T-cell (primary cell): Measurements from ENCODE around the gene P2RX5. TPM values are rescaled to one million over a fixed set of nuclear protein-coding genes. Genes with fewer than 3 reads are reported as not detected.

Experiments
- ATAC-seq, 4 experiments: fragments of 200-7000 bp in 3 of 4; fragments of 150-1000 bp in 1 of 4; cut with Tn5 transposase; replicated peaks in 1 of 4; 1 replicate in 3 of 4; 2 replicates in 1 of 4; pipeline ENCODE4 v1.10.0; 2021; ENCODE audit warnings: moderate library complexity in 3 of 4, mild to moderate bottlenecking in 2 of 4, moderate number of reproducible peaks in 1 of 4
- CTCF ChIA-PET, 2 donors: fragments of 300-600 bp; sonication (Branson Sonifier 250); formaldehyde crosslinking; loops; one replicate each; lab custom pipeline; 2022; ENCODE audit warnings: antibody characterized with exemption in 2 of 2; lab: Charles Lee
- POLR2A ChIA-PET, 2 donors: fragments of 300-600 bp; sonication (Branson Sonifier 250); formaldehyde crosslinking; loops; one replicate each; lab custom pipeline; 2022; ENCODE audit warnings: antibody characterized with exemption in 2 of 2; lab: Charles Lee
- DNase-seq, 35 experiments: peaks; one replicate each; pipeline versions ENCODE4 v3.0.0 to v3.0.0-alpha.2; 2013 to 2023
- H3K27ac ChIP-seq: one replicate; pipeline ENCODE4 v1.5.1; 2013; ENCODE audit warnings: low read length
- H3K27me3 ChIP-seq, 2 experiments: replicated peaks in 1 of 2; 1 replicate in 1 of 2; 2 replicates in 1 of 2; pipeline versions ENCODE4 v1.6.1 to v1.7.0; 2013; ENCODE audit warnings: low read length in 1 of 2, mixed read lengths in 1 of 2; ENCODE audit not compliant: control insufficient read depth in 2 of 2, insufficient read depth in 2 of 2; ENCODE audit errors: extremely low read depth in 1 of 2
- H3K36me3 ChIP-seq, 2 donors: 1 replicate in 1 of 2; 2 replicates in 1 of 2; pipeline versions ENCODE4 v1.6.1 to v1.7.0; 2013; ENCODE audit warnings: low read length in 1 of 2; ENCODE audit not compliant: control insufficient read depth in 2 of 2, insufficient read depth in 1 of 2; ENCODE audit errors: extremely low read depth in 1 of 2
- H3K4me1 ChIP-seq, 2 experiments: 1 replicate in 1 of 2; 2 replicates in 1 of 2; pipeline versions ENCODE4 v1.6.1 to v1.7.0; 2013; ENCODE audit warnings: low read length in 2 of 2, mixed read lengths in 1 of 2; ENCODE audit not compliant: insufficient read depth in 2 of 2, control insufficient read depth in 1 of 2; ENCODE audit errors: extremely low read depth in 1 of 2
- H3K4me3 ChIP-seq, 2 donors: 1 replicate in 1 of 2; 2 replicates in 1 of 2; pipeline versions ENCODE4 v1.5.1 to v1.7.0; 2013; ENCODE audit warnings: mild to moderate bottlenecking in 2 of 2, low read length in 1 of 2, moderate library complexity in 1 of 2; ENCODE audit not compliant: control insufficient read depth in 1 of 2; ENCODE audit errors: extremely low read depth in 1 of 2
- H3K9me3 ChIP-seq: 2 replicates; pipeline ENCODE4 v1.7.0; 2013
- H3K27ac Mint-ChIP-seq, 2 donors: one replicate each; pipeline ENCODE4 v1.8.0; 2020 to 2021; ENCODE audit warnings: mild to moderate bottlenecking in 2 of 2, mixed read lengths in 2 of 2
- H3K27me3 Mint-ChIP-seq, 2 donors: one replicate each; pipeline ENCODE4 v1.8.0; 2021 to 2022; ENCODE audit warnings: mixed read lengths in 2 of 2
- H3K36me3 Mint-ChIP-seq: one replicate; pipeline ENCODE4 v1.8.0; 2021; ENCODE audit warnings: mixed read lengths
- H3K4me1 Mint-ChIP-seq, 3 donors: one replicate each; pipeline ENCODE4 v1.8.0; 2020 to 2022; ENCODE audit warnings: mixed read lengths in 3 of 3, mild to moderate bottlenecking in 1 of 3
- H3K4me3 Mint-ChIP-seq, 3 donors: one replicate each; pipeline ENCODE4 v1.8.0; 2020 to 2022; ENCODE audit warnings: mild to moderate bottlenecking in 3 of 3, mixed read lengths in 3 of 3, moderate library complexity in 3 of 3
- H3K9me3 Mint-ChIP-seq, 3 donors: one replicate each; pipeline ENCODE4 v1.8.0; 2020 to 2022; ENCODE audit warnings: mixed read lengths in 3 of 3
- WGBS: methylation state at CpG from one replicate; pipeline ENCODE4 v1.1.5; 2013; ENCODE audit warnings: missing lambda C conversion rate; ENCODE audit not compliant: insufficient coverage; 5-methylcytosine and 5-hydroxymethylcytosine counted together
- total RNA-seq, 35 experiments: library from RNA in 6 of 35; stranded (reverse) in 6 of 35; fragments of 120-200 nt in 1 of 35; gene quantifications; one replicate each; pipeline versions ENCODE4 v1.2.1 to v1.2.4 and lab custom pipeline; 2013 to 2026

P2RX5 gene
- total RNA-seq, 5 donors from 2014 or later (not counting 1 experiment from before 2014, with no cell fraction given) = 19.6 to 35.6 (median 29.9) TPM

DNA sequence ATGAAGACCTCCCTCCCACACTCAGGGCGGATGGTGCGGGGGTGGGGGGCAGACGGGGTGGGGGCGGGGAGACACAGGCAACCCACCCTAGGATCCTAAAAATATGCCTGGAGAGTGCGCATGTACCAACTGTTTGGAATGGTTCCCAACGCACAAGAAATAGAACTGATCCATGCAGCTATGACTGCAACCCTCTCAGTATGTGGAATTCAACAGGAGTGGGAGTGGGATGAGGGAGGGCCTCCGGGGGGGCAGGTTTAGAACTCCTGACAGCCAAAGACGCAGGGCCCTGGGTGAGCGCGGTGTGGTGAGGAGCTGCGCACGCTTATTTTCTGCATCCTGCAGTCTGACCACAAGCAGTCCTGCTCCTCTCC, 1.1 kb upstream of the P2RX5 start:
- H3K9me3 ChIP-seq = no peaks in the 10 kb centered on the region
- CTCF ChIA-PET = no interaction called here
- H3K4me1 ChIP-seq = peaks cover 5 to 35% of the 10 kb centered on the region in 2 experiments
- DNase-seq (no peak), ATAC-seq (no peak)
- WGBS = 95% methylated on average over 2 of the region's 12 CpGs
- POLR2A ChIA-PET = no interaction called here
- H3K27ac Mint-ChIP-seq = no peak overlapping the region
- H3K27me3 ChIP-seq = no peaks in the 10 kb centered on the region
- H3K4me3 ChIP-seq = no peak overlapping the region
- H3K36me3 Mint-ChIP-seq = no peaks in the 10 kb centered on the region
- H3K9me3 Mint-ChIP-seq = no peaks in the 10 kb centered on the region
- no peaks in the 10 kb centered on the region for H3K36me3 ChIP-seq
- H3K4me1 Mint-ChIP-seq = peaks cover 15 to 33% (median 24%) of the 10 kb centered on the region in 3 donors
- H3K27me3 Mint-ChIP-seq = no peaks in the 10 kb centered on the region
- no peak overlapping the region for H3K27ac ChIP-seq
- H3K4me3 Mint-ChIP-seq = peak overlapping the region; percentile 24 to 86 (median 25)

DNA sequence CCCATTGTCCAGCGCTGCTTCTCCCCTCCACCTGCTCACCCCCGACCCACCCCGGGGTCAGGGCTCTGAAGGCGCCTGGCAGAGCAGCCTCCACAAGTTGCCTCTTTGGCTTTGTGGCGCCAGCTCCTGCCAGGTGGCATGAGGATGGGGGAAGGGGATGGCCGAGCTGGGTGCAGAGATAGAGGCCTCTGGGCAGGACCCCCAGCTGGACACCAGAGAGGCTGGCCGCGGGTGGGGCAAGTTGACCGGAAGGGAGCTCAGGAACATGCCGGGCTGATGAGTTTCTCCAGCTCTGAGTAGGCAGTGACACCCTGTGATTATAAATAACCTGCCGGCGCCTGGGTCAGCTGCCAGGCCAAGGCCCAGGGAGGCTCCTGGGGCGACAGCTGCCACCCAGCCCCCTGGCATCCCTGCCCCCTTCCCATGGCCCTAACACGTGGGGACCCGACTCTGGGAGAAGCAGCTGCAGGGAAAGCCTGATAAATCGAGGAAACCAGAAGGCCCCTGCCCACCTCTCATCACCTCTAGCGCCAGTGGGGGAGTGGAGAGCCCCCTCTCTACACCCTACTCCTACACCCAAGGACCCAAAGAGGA, 729 bp downstream of the P2RX5 start:
- Histone ChIP-seq H3K27me3 (no peaks in the 10 kb centered on the region), H3K27ac (peak overlapping the region; percentile 51), H3K9me3 (no peaks in the 10 kb centered on the region), H3K36me3 (peaks cover 8 to 9% of the 10 kb centered on the region in 2 donors), H3K4me3 (peak overlapping the region; percentile 66 to 76), H3K4me1 (peaks cover 5 to 35% of the 10 kb centered on the region in 2 experiments)
- ChIA-PET CTCF (interaction anchor here in 1 of 2 donors (0.6 to 1.5 kb wide), 2 partner anchors 12 to 1117 kb away, joined by 4 to 5 read pairs; no protein-coding TSS in a partner anchor), POLR2A (no interaction called here)
- WGBS = 13% methylated on average over 9 of the region's 17 CpGs
- H3K4me1 Mint-ChIP-seq = peaks cover 15 to 36% (median 24%) of the 10 kb centered on the region in 3 donors
- peak overlapping the region in 1 of 2 donors; percentile 61 for H3K27ac Mint-ChIP-seq
- no peaks in the 10 kb centered on the region for H3K27me3 Mint-ChIP-seq
- ATAC-seq (peak; percentile 14 to 31 (median 26)), DNase-seq (no peak)
- H3K36me3 Mint-ChIP-seq = peaks cover 9% of the 10 kb centered on the region
- peak overlapping the region; percentile 80 to 86 (median 86) for H3K4me3 Mint-ChIP-seq
- H3K9me3 Mint-ChIP-seq = no peaks in the 10 kb centered on the region

DNA sequence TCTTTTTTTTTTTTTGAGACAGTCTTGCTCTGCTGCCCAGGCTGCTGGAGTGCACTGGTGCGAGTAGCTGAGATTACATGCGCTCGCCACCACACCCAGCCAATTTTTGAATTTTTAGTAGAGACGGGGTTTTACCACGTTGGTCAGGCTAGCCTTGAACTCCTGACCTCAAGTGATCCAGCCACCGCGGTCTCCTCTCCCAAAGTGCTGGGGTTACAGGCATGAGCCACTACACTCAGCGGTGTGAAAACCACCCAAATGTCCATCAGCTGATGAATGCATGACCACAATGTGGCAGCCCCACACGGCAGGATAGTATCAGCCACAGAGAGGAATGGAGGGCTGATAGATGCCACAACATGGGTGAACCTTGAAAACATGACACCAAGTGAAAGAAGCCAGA, 2.1 kb downstream of the P2RX5 start:
- WGBS = 30% methylated on average over 3 of the region's 9 CpGs
- peak overlapping the region; percentile 58 to 80 for H3K27ac Mint-ChIP-seq

DNA sequence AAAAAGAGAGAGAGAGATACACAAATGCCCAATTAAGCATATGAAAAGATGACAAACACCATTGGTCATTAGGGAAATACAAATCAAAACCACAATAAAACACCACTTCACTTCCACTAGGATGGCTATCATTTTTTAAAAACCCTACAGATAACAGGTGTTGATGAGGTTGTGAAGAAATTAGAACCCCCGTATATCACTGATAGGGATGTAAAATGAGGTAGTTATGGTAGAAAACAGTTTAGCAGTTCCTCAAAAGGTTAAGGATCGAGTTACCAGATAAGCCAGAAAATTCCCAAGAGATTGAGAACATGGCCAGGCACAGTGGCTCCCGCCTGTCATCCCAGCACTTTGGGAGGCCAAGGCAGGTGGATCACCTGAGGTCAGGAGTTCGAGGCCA, 2.8 kb downstream of the P2RX5 start:
- Histone ChIP-seq H3K36me3 (peaks cover 18 to 21% of the 10 kb centered on the region in 2 donors), H3K27ac (no peak overlapping the region), H3K27me3 (no peaks in the 10 kb centered on the region), H3K9me3 (no peaks in the 10 kb centered on the region), H3K4me1 (peaks cover 5 to 35% of the 10 kb centered on the region in 2 experiments), H3K4me3 (no peak overlapping the region)
- WGBS = 93% methylated on average over 2 of the region's 4 CpGs
- ATAC-seq (no peak), DNase-seq (no peak)
- Mint-ChIP-seq H3K36me3 (peaks cover 15% of the 10 kb centered on the region), H3K4me3 (peak overlapping the region in 1 of 3 donors; percentile 52), H3K27ac (peak overlapping the region; percentile 35 to 63), H3K9me3 (no peaks in the 10 kb centered on the region), H3K4me1 (peaks cover 15 to 43% (median 24%) of the 10 kb centered on the region in 3 donors), H3K27me3 (no peaks in the 10 kb centered on the region)
- ChIA-PET CTCF (interaction anchor here in 1 of 2 donors (0.6 kb wide), 1 partner anchor 320 kb away, joined by 4 read pairs; no protein-coding TSS in a partner anchor), POLR2A (no interaction called here)

More for the DNA sequence above, 2.1 kb downstream of the P2RX5 start:
- Histone ChIP-seq H3K36me3 (peaks cover 16 to 18% of the 10 kb centered on the region in 2 donors), H3K27me3 (no peaks in the 10 kb centered on the region), H3K4me1 (peaks cover 5 to 35% of the 10 kb centered on the region in 2 experiments), H3K9me3 (no peaks in the 10 kb centered on the region), H3K27ac (peak overlapping the region; percentile 19), H3K4me3 (no peak overlapping the region)
- no peaks in the 10 kb centered on the region for H3K9me3 Mint-ChIP-seq
- ATAC-seq (peak in 1 of 4 experiments; percentile 14), DNase-seq (peak in 9 of 35 experiments; percentile 9 to 48 (median 23))
- H3K27me3 Mint-ChIP-seq = no peaks in the 10 kb centered on the region
- peak overlapping the region; percentile 80 to 86 (median 86) for H3K4me3 Mint-ChIP-seq
- peaks cover 15 to 40% (median 24%) of the 10 kb centered on the region in 3 donors for H3K4me1 Mint-ChIP-seq
- CTCF ChIA-PET = no interaction called here
- peaks cover 15% of the 10 kb centered on the region for H3K36me3 Mint-ChIP-seq
- POLR2A ChIA-PET = interaction anchor here in 1 of 2 donors (0.9 kb wide), 1 partner anchor 351 kb away, joined by 3 read pairs; no protein-coding TSS in a partner anchor

DNA sequence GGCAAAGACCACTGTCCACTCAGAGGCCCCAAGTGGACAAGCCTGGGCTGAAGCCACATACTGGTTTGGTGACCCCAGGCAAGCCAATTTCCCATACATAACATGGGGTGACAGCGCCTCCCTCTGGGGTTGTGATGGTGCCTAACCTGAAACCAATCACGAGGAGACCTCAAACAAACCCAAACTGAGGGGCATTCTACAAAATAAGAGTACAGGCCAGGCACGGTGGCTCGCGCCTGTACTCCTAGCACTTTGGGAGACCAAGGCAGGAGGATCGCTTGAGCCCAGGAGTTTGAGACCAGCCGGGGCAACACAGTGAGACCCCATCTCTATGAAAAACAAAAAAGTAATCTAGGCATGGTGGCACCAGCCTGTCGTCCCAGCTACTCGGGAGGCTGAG, 3.6 kb downstream of the P2RX5 start:
- H3K9me3 Mint-ChIP-seq = no peaks in the 10 kb centered on the region
- ATAC-seq (no peak), DNase-seq (no peak)
- CTCF ChIA-PET = interaction anchor here in 1 of 2 donors (0.6 kb wide), 1 partner anchor 321 kb away, joined by 4 read pairs; no protein-coding TSS in a partner anchor
- H3K9me3 ChIP-seq = no peaks in the 10 kb centered on the region
- no peak overlapping the region for H3K27ac ChIP-seq
- peaks cover 15 to 43% (median 24%) of the 10 kb centered on the region in 3 donors for H3K4me1 Mint-ChIP-seq
- H3K36me3 ChIP-seq = peaks cover 18 to 21% of the 10 kb centered on the region in 2 donors
- H3K4me1 ChIP-seq = peaks cover 5 to 35% of the 10 kb centered on the region in 2 experiments
- H3K4me3 ChIP-seq = no peak overlapping the region
- 92% methylated on average over 8 of the region's 9 CpGs for WGBS
- POLR2A ChIA-PET = no interaction called here
- peak overlapping the region in 1 of 2 donors; percentile 55 for H3K27ac Mint-ChIP-seq
- H3K27me3 Mint-ChIP-seq = no peaks in the 10 kb centered on the region
- H3K27me3 ChIP-seq = no peaks in the 10 kb centered on the region
- peaks cover 15% of the 10 kb centered on the region for H3K36me3 Mint-ChIP-seq
- no peak overlapping the region for H3K4me3 Mint-ChIP-seq

DNA sequence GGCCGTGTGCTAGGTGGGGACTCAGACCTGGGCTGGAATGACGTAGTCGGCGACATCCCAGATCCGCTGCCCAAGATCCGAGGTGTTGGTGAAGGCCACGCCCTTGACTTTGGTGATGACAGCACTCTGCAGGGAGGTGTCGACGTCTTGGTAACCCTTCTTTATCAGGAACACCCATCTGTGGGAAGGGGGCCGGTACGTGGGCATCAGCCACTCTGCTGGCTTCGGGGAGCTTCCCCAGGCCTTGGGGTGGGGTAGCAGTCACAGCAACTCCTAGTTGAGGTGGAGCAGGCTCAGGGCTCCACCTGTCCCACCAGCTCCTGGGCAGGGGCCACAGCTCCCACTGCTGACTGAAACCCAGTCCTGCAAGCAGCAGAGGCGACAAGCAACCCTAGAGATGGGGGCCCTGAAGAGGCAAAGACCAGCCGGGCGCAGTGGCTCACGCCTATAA, 4.3 kb downstream of the P2RX5 start:
- ATAC-seq (no peak), DNase-seq (no peak)
- 98% methylated on average over 6 of the region's 16 CpGs for WGBS
- no peaks in the 10 kb centered on the region for H3K27me3 ChIP-seq
- no peak overlapping the region for H3K4me3 Mint-ChIP-seq
- H3K9me3 Mint-ChIP-seq = no peaks in the 10 kb centered on the region
- H3K4me3 ChIP-seq = no peak overlapping the region
- peaks cover 18 to 21% of the 10 kb centered on the region in 2 donors for H3K36me3 ChIP-seq
- CTCF ChIA-PET = no interaction called here
- H3K27me3 Mint-ChIP-seq = no peaks in the 10 kb centered on the region
- H3K9me3 ChIP-seq = no peaks in the 10 kb centered on the region
- no peak overlapping the region for H3K27ac Mint-ChIP-seq
- H3K4me1 ChIP-seq = peaks cover 3 to 32% of the 10 kb centered on the region in 2 experiments
- H3K4me1 Mint-ChIP-seq = peaks cover 15 to 41% (median 20%) of the 10 kb centered on the region in 3 donors
- POLR2A ChIA-PET = no interaction called here
- H3K36me3 Mint-ChIP-seq = peaks cover 15% of the 10 kb centered on the region
- no peak overlapping the region for H3K27ac ChIP-seq
